GM23248 (cell line): Measurements from ENCODE around the gene IGLON5.

Experiments used
- EZH2 ChIP-seq: fragments of 200-600 bp; sonication (generic); IDR thresholded peaks from 2 replicates; pipeline ENCODE4 v1.6.1; 2018; ENCODE audit warnings: antibody characterized with exemption, mild to moderate bottlenecking; ENCODE audit not compliant: insufficient read depth, poor library complexity, severe bottlenecking
- EZH2phosphoT487 ChIP-seq: fragments of 200-600 bp; sonication (generic); IDR thresholded peaks from 2 replicates; pipeline ENCODE4 v1.6.1; 2018; ENCODE audit warnings: antibody characterized with exemption, moderate library complexity, mild to moderate bottlenecking, low read depth; ENCODE audit not compliant: insufficient read depth

GRCh38 chr19:51285682-51286081 lies 25.8 kb upstream of the IGLON5 start:
- no peak for TF ChIP-seq EZH2phosphoT487
- TF ChIP-seq EZH2 = no peak
